Lower leg skin (tissue), 3 donors: Measurements from ENCODE around the gene AIG1.

Experiments used
- POLR2A ChIP-seq, 2 donors: fragments of 450-650 bp; IDR thresholded peaks; one replicate each; pipeline ENCODE4 v1.6.1; 2016 to 2017; ENCODE audit warnings: antibody characterized with exemption in 2 of 2, mild to moderate bottlenecking in 1 of 2, moderate library complexity in 1 of 2
- TF ChIP-seq, protein P1 (sequence below), 3 donors: fragments of 450-650 bp; IDR thresholded peaks; one replicate each; pipeline ENCODE4 v1.5.1; 2016; ENCODE audit warnings: antibody characterized with exemption in 3 of 3, mild to moderate bottlenecking in 3 of 3, moderate library complexity in 2 of 3

DNA sequence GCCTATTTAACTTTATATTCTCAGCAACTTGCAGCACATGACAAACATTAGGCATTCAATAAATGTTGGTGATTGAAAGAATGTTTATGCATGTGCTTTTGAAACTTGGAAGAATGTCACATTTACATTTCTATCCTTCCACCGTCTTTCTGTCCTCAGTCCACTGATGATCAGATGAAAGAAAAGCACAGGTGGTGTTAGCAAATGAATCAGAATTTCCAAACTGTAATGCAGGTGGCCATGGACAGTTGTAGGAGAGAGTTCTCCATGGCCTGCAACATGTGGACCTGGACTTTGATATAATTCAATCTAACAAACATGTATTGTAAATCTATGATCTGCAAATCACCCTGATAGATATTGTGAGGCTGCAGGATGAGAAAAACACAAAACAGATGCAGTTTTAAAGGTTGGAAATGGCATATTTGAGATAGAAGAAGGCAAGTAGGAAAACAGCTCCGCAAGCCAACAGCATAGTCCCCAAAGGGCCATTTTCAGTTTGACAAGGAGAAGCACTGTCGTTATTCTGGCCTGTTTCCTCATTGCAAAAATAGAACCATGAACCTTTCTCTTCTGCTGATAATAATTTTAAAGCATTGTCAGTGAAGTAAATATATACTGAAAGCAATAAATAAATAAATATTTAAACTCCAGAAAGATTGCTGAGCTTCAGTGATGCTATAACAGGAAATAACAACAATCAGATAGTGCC, 119.4 kb downstream of the AIG1 start:
- TF ChIP-seq, protein P1, sequence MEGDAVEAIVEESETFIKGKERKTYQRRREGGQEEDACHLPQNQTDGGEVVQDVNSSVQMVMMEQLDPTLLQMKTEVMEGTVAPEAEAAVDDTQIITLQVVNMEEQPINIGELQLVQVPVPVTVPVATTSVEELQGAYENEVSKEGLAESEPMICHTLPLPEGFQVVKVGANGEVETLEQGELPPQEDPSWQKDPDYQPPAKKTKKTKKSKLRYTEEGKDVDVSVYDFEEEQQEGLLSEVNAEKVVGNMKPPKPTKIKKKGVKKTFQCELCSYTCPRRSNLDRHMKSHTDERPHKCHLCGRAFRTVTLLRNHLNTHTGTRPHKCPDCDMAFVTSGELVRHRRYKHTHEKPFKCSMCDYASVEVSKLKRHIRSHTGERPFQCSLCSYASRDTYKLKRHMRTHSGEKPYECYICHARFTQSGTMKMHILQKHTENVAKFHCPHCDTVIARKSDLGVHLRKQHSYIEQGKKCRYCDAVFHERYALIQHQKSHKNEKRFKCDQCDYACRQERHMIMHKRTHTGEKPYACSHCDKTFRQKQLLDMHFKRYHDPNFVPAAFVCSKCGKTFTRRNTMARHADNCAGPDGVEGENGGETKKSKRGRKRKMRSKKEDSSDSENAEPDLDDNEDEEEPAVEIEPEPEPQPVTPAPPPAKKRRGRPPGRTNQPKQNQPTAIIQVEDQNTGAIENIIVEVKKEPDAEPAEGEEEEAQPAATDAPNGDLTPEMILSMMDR (IDR thresholded peaks at IDR 0.05), result no peak
- no peak for TF ChIP-seq POLR2A (IDR thresholded peaks at IDR 0.05)
